Measurements from ENCODE around the gene PPWD1. TPM values are rescaled to one million over a fixed set of nuclear protein-coding genes. Genes with fewer than 3 reads are reported as not detected.

The PPWD1 gene
- total RNA-seq = 19.6 and 22.9 TPM in 2 replicates

DNA sequence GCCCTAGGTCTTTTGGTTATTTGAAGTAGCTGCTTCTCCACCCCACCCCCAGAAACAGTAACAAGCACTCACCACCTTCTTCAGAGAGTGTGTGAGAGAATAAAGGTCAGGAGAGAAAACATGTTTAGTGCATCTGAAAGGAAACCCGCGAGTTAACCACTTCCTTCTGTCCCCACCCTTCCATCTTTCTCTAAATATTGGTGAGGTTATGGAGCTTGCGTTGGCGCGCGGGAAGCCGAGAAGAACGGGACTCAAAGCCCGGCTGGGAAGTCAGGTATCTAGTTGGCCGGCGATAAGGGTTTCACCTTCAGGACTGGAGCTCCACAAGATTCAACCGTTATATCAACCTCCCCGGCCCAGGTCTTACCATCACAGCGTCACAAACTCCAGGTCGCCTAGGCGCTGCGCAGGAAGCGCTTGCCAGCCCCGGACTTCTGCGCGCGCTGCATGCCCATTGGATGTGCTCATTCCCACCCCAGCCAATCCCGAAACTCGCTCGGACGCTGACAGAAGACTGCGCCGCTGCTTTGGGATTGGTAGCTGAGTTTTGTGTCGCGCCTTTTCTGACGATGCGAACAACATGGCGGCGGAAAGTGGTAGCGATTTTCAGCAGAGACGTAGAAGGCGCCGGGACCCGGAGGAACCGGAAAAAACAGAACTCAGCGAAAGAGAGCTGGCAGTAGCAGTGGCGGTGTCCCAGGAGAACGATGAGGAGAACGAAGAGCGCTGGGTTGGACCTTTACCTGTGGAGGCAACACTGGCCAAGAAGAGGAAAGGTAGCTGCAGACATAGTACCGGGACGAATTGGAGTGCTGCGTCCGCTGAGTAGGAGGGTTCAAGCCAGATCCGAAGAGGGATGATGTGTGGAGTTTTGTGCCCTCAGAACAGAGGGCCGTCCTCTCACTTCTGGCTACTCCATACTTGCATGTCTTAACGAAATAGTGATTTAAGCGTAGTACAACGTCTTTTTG is at the start of gene PPWD1, which contains the start of gene CENPK:
Gene PPWD1, plus strand, starts transcription at position 566 of the 971 bp plus-strand sequence. Its CDS starts 15 bp downstream, at position 581.
Gene CENPK, minus strand, starts transcription at position 438 of the 971 bp plus-strand sequence. CDS start 8,261 bp downstream, outside the sequence.
- Histone ChIP-seq H3K27me3 (ENCODE audit: control insufficient read depth, insufficient read depth, low read length) (no peaks in the 10 kb centered on the region), H3K4me3 (ENCODE audit: low read depth, low read length) (peak within 1 kb of the TSS; percentile 63), H3K36me3 (ENCODE audit: control insufficient read depth, insufficient read depth, low read length) (no peaks in the 10 kb centered on the region)
- TF ChIP-seq, protein P1, sequence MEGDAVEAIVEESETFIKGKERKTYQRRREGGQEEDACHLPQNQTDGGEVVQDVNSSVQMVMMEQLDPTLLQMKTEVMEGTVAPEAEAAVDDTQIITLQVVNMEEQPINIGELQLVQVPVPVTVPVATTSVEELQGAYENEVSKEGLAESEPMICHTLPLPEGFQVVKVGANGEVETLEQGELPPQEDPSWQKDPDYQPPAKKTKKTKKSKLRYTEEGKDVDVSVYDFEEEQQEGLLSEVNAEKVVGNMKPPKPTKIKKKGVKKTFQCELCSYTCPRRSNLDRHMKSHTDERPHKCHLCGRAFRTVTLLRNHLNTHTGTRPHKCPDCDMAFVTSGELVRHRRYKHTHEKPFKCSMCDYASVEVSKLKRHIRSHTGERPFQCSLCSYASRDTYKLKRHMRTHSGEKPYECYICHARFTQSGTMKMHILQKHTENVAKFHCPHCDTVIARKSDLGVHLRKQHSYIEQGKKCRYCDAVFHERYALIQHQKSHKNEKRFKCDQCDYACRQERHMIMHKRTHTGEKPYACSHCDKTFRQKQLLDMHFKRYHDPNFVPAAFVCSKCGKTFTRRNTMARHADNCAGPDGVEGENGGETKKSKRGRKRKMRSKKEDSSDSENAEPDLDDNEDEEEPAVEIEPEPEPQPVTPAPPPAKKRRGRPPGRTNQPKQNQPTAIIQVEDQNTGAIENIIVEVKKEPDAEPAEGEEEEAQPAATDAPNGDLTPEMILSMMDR (IDR thresholded peaks at IDR 0.05; ENCODE audit: insufficient read depth, low read length, poor library complexity, severe bottlenecking) = no peak
- DNase-seq (ENCODE audit: low read depth) = peak; percentile 82

DNA sequence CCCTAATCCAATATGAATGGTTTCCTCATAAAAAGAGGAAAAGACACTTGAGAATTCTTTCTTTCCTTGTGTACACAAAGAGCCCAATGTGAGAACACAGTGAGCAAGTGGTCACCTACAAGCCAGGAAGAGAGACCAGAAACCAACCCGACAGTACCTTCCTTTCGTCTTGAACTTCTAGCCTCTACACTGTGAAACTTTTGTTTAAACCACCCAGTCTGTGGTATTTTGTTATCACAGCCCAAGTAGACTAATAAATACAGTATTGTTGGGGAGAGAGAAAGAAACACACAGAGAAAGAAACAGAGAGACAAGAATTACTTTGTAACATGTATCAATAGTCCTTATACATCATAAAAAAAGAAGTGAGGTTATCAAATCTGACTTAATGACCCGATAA is 37.4 kb upstream of the PPWD1 start:
- no peaks in the 10 kb centered on the region for H3K36me3 ChIP-seq (ENCODE audit: control insufficient read depth, insufficient read depth, low read length)
- DNase-seq (ENCODE audit: low read depth) = no peak
- no peaks in the 10 kb centered on the region for H3K27me3 ChIP-seq (ENCODE audit: control insufficient read depth, insufficient read depth, low read length)
- H3K4me3 ChIP-seq (ENCODE audit: low read depth, low read length) = no peak overlapping the region
- TF ChIP-seq, protein P1 (IDR thresholded peaks at IDR 0.05; ENCODE audit: insufficient read depth, low read length, poor library complexity, severe bottlenecking) = no peak

DNA sequence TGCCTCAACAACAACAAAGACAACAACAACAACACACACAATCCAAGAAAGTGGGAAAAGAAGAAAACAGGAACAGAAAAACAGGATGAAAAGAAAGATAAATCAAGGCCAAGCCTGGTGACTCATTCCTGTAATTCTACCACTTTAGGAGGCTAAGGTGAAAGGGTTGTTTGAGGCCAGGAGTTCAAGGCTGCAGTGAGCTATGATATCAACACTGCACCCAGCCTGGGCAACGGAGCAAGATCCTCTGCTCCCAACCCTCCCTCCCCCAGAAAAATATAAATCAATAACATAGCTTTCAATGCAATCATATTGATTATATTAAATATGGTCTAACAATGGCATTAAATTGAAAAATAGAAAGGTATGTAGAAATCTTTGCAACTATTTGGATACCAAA is 32.2 kb upstream of the PPWD1 start:
- Histone ChIP-seq H3K27me3 (ENCODE audit: control insufficient read depth, insufficient read depth, low read length) (no peaks in the 10 kb centered on the region), H3K4me3 (ENCODE audit: low read depth, low read length) (no peak overlapping the region), H3K36me3 (ENCODE audit: control insufficient read depth, insufficient read depth, low read length) (no peaks in the 10 kb centered on the region)
- TF ChIP-seq, protein P1 (IDR thresholded peaks at IDR 0.05; ENCODE audit: insufficient read depth, low read length, poor library complexity, severe bottlenecking) = no peak
- DNase-seq (ENCODE audit: low read depth) = no peak

DNA sequence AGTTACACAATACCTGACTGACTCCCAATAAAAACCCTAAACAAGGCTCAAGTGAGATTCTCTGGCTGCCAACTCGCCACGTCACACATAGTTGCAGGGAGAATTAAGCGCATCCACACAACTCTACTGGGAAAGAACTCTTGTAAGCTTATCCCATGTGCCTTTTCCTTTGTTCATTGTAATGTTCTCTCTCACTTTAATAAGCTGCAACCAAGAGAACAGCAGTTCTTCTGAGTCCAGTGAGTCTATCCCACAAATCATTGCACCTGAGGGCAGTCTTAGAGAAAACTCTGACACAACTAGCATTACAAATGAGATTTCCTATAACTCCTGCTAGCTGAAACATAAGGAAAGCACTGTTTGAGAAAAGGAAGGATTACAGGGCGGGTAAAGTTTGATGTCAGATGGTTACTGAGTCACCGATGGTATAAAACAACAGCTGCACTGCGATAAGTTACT is 27.5 kb upstream of the PPWD1 start:
- Histone ChIP-seq H3K36me3 (ENCODE audit: control insufficient read depth, insufficient read depth, low read length) (no peaks in the 10 kb centered on the region), H3K27me3 (ENCODE audit: control insufficient read depth, insufficient read depth, low read length) (no peaks in the 10 kb centered on the region), H3K4me3 (ENCODE audit: low read depth, low read length) (no peak overlapping the region)
- DNase-seq (ENCODE audit: low read depth) = no peak
- TF ChIP-seq, protein P1 (IDR thresholded peaks at IDR 0.05; ENCODE audit: insufficient read depth, low read length, poor library complexity, severe bottlenecking) = no peak

DNA sequence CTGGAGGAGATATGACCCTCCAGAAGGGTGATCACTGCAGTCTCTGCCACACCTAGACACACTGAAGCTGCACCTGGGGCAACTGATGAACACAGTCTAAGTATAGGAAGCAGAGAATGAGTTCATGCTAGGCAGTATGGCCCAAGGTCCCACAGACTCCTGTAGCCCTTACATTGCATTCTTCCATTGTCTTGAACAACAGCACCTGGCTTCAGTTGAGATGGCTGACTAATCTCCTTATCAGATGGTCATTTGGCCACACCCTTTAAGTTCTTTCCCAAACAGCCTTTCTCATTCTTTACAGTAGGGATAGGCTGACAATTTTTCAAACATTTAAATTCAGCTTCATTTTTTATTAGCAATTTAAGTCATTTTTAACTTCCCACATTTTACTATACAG is 23.3 kb upstream of the PPWD1 start:
- DNase-seq (ENCODE audit: low read depth) = no peak
- Histone ChIP-seq H3K36me3 (ENCODE audit: control insufficient read depth, insufficient read depth, low read length) (no peaks in the 10 kb centered on the region), H3K27me3 (ENCODE audit: control insufficient read depth, insufficient read depth, low read length) (no peaks in the 10 kb centered on the region), H3K4me3 (ENCODE audit: low read depth, low read length) (no peak overlapping the region)
- TF ChIP-seq, protein P1 (IDR thresholded peaks at IDR 0.05; ENCODE audit: insufficient read depth, low read length, poor library complexity, severe bottlenecking) = no peak

All from kidney epithelial cell (primary cell).